NCI-H1105 treated with DMSO at 0.1 percent for 48 hours (cell line): ENCODE results near the gene NCAPH2.

Experiments
- DNase-seq: peaks from one replicate; lab custom pipeline; 2025; lab: John Stamatoyannopoulos, UW

NCAPH2 gene

GRCh38 chr22:50507991-50508884 lies at the start of gene NCAPH2:
Gene NCAPH2, plus strand, starts transcription at chr22:50508224. Its CDS starts 114 bp downstream, at chr22:50508338.
- peak; percentile 91 for DNase-seq

- no peak for DNase-seq
Measured at GRCh38 chr22:50459016-50459415, 49.0 kb upstream of the NCAPH2 start.

- DNase-seq: no peak
Measured at GRCh38 chr22:50459496-50460140, 48.4 kb upstream of the NCAPH2 start.

- DNase-seq: no peak
Measured at GRCh38 chr22:50460938-50461337, 47.1 kb upstream of the NCAPH2 start.

GRCh38 chr22:50461536-50461935 lies 46.5 kb upstream of the NCAPH2 start:
- no peak for DNase-seq

- no peak for DNase-seq
Measured at GRCh38 chr22:50461979-50462540, 46.0 kb upstream of the NCAPH2 start.

GRCh38 chr22:50463188-50463900 lies 44.7 kb upstream of the NCAPH2 start:
- DNase-seq: no peak

- DNase-seq: no peak
Measured at GRCh38 chr22:50464451-50464850, 43.6 kb upstream of the NCAPH2 start.

- DNase-seq: no peak
Measured at GRCh38 chr22:50465066-50465930, 42.7 kb upstream of the NCAPH2 start.

GRCh38 chr22:50467341-50467740 lies 40.7 kb upstream of the NCAPH2 start:
- no peak for DNase-seq

- no peak for DNase-seq
Measured at GRCh38 chr22:50467773-50468440, 40.1 kb upstream of the NCAPH2 start.

- DNase-seq: no peak
Measured at GRCh38 chr22:50468626-50469025, 39.4 kb upstream of the NCAPH2 start.

- no peak for DNase-seq
Measured at GRCh38 chr22:50469377-50470305, 38.4 kb upstream of the NCAPH2 start.

- DNase-seq: no peak
Measured at GRCh38 chr22:50470491-50470890, 37.5 kb upstream of the NCAPH2 start.

GRCh38 chr22:50471197-50471847 lies 36.7 kb upstream of the NCAPH2 start:
- no peak for DNase-seq

GRCh38 chr22:50471962-50472361 lies 36.1 kb upstream of the NCAPH2 start:
- DNase-seq: no peak

- DNase-seq: no peak
Measured at GRCh38 chr22:50473088-50473487, 34.9 kb upstream of the NCAPH2 start.

- no peak for DNase-seq
Measured at GRCh38 chr22:50473855-50474671, 34.0 kb upstream of the NCAPH2 start.
